ENCODE measurements around the gene ELANE. TPM values are rescaled to one million over a fixed set of nuclear protein-coding genes. Genes with fewer than 3 reads are reported as not detected.

The ELANE gene
- total and polyA plus RNA-seq, 12 donors, result 0.48 to 3.4 (median 1.8) TPM; not detected in 6

DNA sequence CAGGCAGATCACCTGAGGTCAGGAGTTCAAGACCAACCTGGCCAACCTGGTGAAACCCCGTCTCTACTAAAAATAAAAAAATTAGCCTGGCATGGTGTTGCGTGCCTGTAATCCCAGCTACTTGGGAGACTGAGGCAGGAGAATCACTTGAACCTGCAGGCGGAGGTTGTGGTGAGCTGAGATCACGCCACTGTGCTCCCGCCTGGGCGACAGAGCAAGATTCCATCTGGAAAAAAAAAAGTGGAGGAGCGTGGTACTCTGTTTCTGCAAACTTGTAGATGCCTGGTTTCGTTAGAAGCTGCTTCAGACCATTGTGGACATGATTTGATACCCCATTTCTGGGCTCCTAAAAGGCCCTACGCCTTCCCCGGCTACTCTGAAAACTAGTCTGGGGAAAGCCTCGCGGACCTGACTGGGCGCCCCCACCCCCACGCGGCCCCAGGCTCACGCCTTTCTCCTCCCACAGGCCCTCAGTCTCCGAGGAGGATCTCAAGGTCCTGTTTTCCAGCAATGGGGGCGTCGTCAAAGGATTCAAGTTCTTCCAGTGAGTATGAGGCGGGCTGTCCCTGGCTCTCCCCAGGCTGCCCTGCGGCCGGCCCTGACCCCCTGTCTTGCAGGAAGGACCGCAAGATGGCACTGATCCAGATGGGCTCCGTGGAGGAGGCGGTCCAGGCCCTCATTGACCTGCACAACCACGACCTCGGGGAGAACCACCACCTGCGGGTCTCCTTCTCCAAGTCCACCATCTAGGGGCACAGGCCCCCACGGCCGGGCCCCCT is 41.8 kb upstream of the ELANE start:
- H3K36me3 ChIP-seq (replicated peaks in 1 of 2), result peaks cover 0 to 70% of the 10 kb centered on the region in 2 donors

DNA sequence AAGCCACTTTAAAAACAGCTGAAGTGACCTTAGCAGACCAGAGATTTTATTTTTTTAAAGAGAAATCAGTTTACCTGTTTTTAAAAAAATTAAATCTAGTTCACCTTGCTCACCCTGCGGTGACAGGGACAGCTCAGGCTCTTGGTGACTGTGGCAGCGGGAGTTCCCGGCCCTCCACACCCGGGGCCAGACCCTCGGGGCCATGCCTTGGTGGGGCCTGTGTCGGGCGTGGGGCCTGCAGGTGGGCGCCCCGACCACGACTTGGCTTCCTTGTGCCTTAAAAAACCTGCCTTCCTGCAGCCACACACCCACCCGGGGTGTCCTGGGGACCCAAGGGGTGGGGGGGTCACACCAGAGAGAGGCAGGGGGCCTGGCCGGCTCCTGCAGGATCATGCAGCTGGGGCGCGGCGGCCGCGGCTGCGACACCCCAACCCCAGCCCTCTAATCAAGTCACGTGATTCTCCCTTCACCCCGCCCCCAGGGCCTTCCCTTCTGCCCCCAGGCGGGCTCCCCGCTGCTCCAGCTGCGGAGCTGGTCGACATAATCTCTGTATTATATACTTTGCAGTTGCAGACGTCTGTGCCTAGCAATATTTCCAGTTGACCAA is 41.1 kb upstream of the ELANE start:
- WGBS, 4 donors, result 84 to 87% (median 86%) methylated on average over 17 to 25 of the region's 25 CpGs
- intact Hi-C loops (cut with DNase I), result no loop called here
- Histone ChIP-seq H3K4me3 (no peak overlapping the region), H3K9me3 (replicated peaks in 1 of 3) (no peaks in the 10 kb centered on the region), H3K4me1 (replicated peaks in 1 of 2) (no peaks in the 10 kb centered on the region), H3K27me3 (no peaks in the 10 kb centered on the region), H3K27ac (no peak overlapping the region), H3K36me3 (replicated peaks in 1 of 2) (peaks cover 0 to 62% of the 10 kb centered on the region in 2 donors)
- TF ChIP-seq, protein P1, sequence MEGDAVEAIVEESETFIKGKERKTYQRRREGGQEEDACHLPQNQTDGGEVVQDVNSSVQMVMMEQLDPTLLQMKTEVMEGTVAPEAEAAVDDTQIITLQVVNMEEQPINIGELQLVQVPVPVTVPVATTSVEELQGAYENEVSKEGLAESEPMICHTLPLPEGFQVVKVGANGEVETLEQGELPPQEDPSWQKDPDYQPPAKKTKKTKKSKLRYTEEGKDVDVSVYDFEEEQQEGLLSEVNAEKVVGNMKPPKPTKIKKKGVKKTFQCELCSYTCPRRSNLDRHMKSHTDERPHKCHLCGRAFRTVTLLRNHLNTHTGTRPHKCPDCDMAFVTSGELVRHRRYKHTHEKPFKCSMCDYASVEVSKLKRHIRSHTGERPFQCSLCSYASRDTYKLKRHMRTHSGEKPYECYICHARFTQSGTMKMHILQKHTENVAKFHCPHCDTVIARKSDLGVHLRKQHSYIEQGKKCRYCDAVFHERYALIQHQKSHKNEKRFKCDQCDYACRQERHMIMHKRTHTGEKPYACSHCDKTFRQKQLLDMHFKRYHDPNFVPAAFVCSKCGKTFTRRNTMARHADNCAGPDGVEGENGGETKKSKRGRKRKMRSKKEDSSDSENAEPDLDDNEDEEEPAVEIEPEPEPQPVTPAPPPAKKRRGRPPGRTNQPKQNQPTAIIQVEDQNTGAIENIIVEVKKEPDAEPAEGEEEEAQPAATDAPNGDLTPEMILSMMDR (IDR thresholded peaks at IDR 0.05), result no peak
- no peak for TF ChIP-seq POLR2A (IDR thresholded peaks at IDR 0.05)
- peak in 1 of 7 donors; percentile 30 for DNase-seq

More for the DNA sequence above, 41.8 kb upstream of the ELANE start:
- no peaks in the 10 kb centered on the region for H3K27me3 ChIP-seq
- H3K27ac ChIP-seq, result no peak overlapping the region
- 66 to 74% (median 72%) methylated on average over 17 to 30 of the region's 30 CpGs for whole genome bisulfite sequencing, 4 donors
- peak in 3 of 7 donors; percentile 42 to 61 (median 54) for DNase-seq
- no peaks in the 10 kb centered on the region for H3K4me1 ChIP-seq (replicated peaks in 1 of 2)
- no peak overlapping the region for H3K4me3 ChIP-seq
- intact Hi-C loops (cut with DNase I), result no loop called here
- no peak for TF ChIP-seq POLR2A (IDR thresholded peaks at IDR 0.05)
- TF ChIP-seq, protein P1 (IDR thresholded peaks at IDR 0.05), result no peak
- H3K9me3 ChIP-seq (replicated peaks in 1 of 3), result no peaks in the 10 kb centered on the region

DNA sequence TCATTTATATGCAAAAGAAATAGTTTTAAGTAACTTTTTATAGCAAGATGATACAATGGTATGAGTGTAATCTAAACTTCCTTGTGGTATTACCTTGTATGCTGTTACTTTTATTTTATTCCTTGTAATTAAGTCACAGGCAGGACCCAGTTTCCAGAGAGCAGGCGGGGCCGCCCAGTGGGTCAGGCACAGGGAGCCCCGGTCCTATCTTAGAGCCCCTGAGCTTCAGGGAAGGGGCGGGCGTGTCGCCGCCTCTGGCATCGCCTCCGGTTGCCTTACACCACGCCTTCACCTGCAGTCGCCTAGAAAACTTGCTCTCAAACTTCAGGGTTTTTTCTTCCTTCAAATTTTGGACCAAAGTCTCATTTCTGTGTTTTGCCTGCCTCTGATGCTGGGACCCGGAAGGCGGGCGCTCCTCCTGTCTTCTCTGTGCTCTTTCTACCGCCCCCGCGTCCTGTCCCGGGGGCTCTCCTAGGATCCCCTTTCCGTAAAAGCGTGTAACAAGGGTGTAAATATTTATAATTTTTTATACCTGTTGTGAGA is 40.5 kb upstream of the ELANE start:
- H3K4me1 ChIP-seq (replicated peaks in 1 of 2), result no peaks in the 10 kb centered on the region
- 91 to 97% (median 95%) methylated on average over 19 to 20 of the region's 20 CpGs for WGBS, 4 donors
- H3K36me3 ChIP-seq (replicated peaks in 1 of 2), result peaks cover 0 to 57% of the 10 kb centered on the region in 2 donors
- intact Hi-C loops (cut with DNase I), result no loop called here
- H3K27me3 ChIP-seq, result no peaks in the 10 kb centered on the region
- TF ChIP-seq POLR2A (IDR thresholded peaks at IDR 0.05), result no peak
- TF ChIP-seq, protein P1 (IDR thresholded peaks at IDR 0.05), result no peak
- no peak overlapping the region for H3K27ac ChIP-seq
- H3K4me3 ChIP-seq, result no peak overlapping the region
- no peak for DNase-seq
- H3K9me3 ChIP-seq (replicated peaks in 1 of 3), result no peaks in the 10 kb centered on the region

DNA sequence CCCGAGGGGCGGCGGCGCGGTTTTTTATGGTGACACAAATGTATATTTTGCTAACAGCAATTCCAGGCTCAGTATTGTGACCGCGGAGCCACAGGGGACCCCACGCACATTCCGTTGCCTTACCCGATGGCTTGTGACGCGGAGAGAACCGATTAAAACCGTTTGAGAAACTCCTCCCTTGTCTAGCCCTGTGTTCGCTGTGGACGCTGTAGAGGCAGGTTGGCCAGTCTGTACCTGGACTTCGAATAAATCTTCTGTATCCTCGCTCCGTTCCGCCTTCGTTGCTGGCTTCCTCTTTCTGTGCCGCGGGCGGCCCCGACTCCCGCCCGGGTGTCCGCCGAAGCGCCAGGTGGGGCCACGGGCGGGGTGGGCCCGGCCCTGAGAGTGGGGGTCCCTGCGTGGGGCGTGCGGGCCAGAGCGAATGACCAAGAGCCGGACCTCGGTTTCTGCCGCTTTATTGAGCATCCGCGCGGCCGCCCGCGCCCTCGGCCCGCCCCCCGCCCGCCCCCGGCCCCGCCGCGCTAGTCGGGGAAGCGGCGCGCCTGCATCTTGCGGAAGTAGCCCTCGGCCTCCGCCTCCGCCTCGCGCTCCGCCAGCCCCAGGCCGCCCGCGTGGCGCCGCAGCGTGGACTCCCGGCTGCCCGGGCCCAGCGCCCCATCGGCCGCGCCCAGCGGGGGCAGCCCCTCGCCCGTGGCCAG is 39.9 kb upstream of the ELANE start:
- TF ChIP-seq, protein P1 (IDR thresholded peaks at IDR 0.05), result no peak
- no peak for TF ChIP-seq POLR2A (IDR thresholded peaks at IDR 0.05)
- Histone ChIP-seq H3K4me3 (no peak overlapping the region), H3K36me3 (replicated peaks in 1 of 2) (peaks cover 0 to 50% of the 10 kb centered on the region in 2 donors), H3K9me3 (replicated peaks in 1 of 3) (no peaks in the 10 kb centered on the region), H3K27ac (no peak overlapping the region), H3K27me3 (no peaks in the 10 kb centered on the region), H3K4me1 (replicated peaks in 1 of 2) (no peaks in the 10 kb centered on the region)
- intact Hi-C loops (cut with DNase I), result no loop called here
- WGBS, 4 donors, result 88 to 92% (median 89%) methylated on average over 28 to 80 of the region's 80 CpGs
- peak in 3 of 7 donors; percentile 24 to 59 (median 40) for DNase-seq

Data from adrenal gland (tissue), 12 donors.